Osteoblast (primary cell): Measurements from ENCODE around the gene GDAP1L1. TPM values are rescaled to one million over a fixed set of nuclear protein-coding genes. Genes with fewer than 3 reads are reported as not detected.

Experiments used
- DNase-seq: peaks from one replicate; pipeline ENCODE4 v3.0.0; 2011; ENCODE audit warnings: low spot score, mixed read lengths; ENCODE audit not compliant: insufficient read length; ENCODE audit errors: missing footprints
- H2AFZ ChIP-seq: 2 replicates; pipeline ENCODE4 v1.6.0; 2011; ENCODE audit warnings: mild to moderate bottlenecking, low read length
- H3K27ac ChIP-seq: 2 replicates; pipeline ENCODE4 v1.5.1; 2011; ENCODE audit warnings: mild to moderate bottlenecking, low read depth, low read length, moderate library complexity
- H3K27me3 ChIP-seq: 2 replicates; pipeline ENCODE4 v1.6.0; 2012; ENCODE audit warnings: mild to moderate bottlenecking, control low read depth, inconsistent platforms, low read length, moderate library complexity; ENCODE audit not compliant: insufficient read depth
- H3K36me3 ChIP-seq: 2 replicates; pipeline ENCODE4 v1.5.1; 2011; ENCODE audit warnings: mild to moderate bottlenecking, low read length, control low read depth, moderate library complexity; ENCODE audit not compliant: insufficient read depth
- H3K4me1 ChIP-seq: 2 replicates; pipeline ENCODE4 v1.5.1; 2011; ENCODE audit warnings: mild to moderate bottlenecking, low read length, control low read depth, moderate library complexity; ENCODE audit not compliant: insufficient read depth
- H3K4me2 ChIP-seq: 2 replicates; pipeline ENCODE4 v1.6.0; 2011; ENCODE audit warnings: mild to moderate bottlenecking, low read length; ENCODE audit not compliant: insufficient read depth
- H3K4me3 ChIP-seq: fragments of 200-600 bp; sonication (generic); 3 replicates; pipeline ENCODE4 v1.5.1; 2012; ENCODE audit warnings: mild to moderate bottlenecking, low read length, inconsistent platforms; ENCODE audit not compliant: insufficient read depth
- H3K79me2 ChIP-seq: 2 replicates; pipeline ENCODE4 v1.6.0; 2012; ENCODE audit warnings: mild to moderate bottlenecking, low read length, control low read depth, inconsistent platforms; ENCODE audit not compliant: insufficient read depth
- H3K9me3 ChIP-seq: 2 replicates; pipeline ENCODE4 v1.5.1; 2011; ENCODE audit warnings: low read depth, low read length, control low read depth
- H4K20me1 ChIP-seq: 2 replicates; pipeline ENCODE4 v1.6.0; 2012; ENCODE audit warnings: mild to moderate bottlenecking, low read length, control low read depth; ENCODE audit not compliant: insufficient read depth
- total RNA-seq: library from RNA; depleted of rRNA; stranded (reverse); fragments of >200 nt; gene quantifications from 2 replicates; pipeline ENCODE4 v1.2.3, GENCODE V29; 2012
- TF ChIP-seq, protein P1 (sequence below): IDR thresholded peaks from 2 replicates; pipeline ENCODE4 v1.5.1; 2011; ENCODE audit warnings: mild to moderate bottlenecking, low read depth, low read length, moderate library complexity; ENCODE audit errors: extremely low read depth

The GDAP1L1 gene
- 0.72 TPM in 1 of 2 replicates, not detected in the other for total RNA-seq

DNA sequence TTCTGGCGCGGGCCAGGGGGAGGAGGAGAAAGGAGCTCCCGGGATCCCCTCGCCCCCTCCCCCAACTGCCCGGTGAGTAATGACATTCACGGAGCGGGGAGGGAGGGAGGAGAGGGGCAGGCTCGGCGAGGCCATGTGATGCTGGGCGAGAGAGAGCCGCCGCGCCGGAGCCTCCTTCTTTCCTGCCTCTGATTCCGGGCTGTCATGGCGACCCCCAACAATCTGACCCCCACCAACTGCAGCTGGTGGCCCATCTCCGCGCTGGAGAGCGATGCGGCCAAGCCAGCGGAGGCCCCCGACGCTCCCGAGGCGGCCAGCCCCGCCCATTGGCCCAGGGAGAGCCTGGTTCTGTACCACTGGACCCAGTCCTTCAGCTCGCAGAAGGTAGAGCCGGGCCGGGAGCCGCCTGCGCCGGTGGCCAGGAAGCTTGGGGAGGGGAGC lies at the start of gene GDAP1L1:
Gene GDAP1L1, plus strand, starts transcription at position 178 of the 441 bp plus-strand sequence. Its CDS starts 27 bp downstream, at position 205.
- Histone ChIP-seq H3K79me2 (no peaks in the 10 kb centered on the region), H2AFZ (no peak within 1 kb of the TSS), H3K27ac (no peak within 1 kb of the TSS), H4K20me1 (peaks cover 25% of the 10 kb centered on the region), H3K27me3 (peaks cover 15% of the 10 kb centered on the region), H3K4me1 (no peaks in the 10 kb centered on the region), H3K4me2 (no peak within 1 kb of the TSS), H3K4me3 (no peak within 1 kb of the TSS), H3K36me3 (no peaks in the 10 kb centered on the region), H3K9me3 (no peaks in the 10 kb centered on the region)
- TF ChIP-seq, protein P1, sequence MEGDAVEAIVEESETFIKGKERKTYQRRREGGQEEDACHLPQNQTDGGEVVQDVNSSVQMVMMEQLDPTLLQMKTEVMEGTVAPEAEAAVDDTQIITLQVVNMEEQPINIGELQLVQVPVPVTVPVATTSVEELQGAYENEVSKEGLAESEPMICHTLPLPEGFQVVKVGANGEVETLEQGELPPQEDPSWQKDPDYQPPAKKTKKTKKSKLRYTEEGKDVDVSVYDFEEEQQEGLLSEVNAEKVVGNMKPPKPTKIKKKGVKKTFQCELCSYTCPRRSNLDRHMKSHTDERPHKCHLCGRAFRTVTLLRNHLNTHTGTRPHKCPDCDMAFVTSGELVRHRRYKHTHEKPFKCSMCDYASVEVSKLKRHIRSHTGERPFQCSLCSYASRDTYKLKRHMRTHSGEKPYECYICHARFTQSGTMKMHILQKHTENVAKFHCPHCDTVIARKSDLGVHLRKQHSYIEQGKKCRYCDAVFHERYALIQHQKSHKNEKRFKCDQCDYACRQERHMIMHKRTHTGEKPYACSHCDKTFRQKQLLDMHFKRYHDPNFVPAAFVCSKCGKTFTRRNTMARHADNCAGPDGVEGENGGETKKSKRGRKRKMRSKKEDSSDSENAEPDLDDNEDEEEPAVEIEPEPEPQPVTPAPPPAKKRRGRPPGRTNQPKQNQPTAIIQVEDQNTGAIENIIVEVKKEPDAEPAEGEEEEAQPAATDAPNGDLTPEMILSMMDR, result no peak
- DNase-seq, result no peak

DNA sequence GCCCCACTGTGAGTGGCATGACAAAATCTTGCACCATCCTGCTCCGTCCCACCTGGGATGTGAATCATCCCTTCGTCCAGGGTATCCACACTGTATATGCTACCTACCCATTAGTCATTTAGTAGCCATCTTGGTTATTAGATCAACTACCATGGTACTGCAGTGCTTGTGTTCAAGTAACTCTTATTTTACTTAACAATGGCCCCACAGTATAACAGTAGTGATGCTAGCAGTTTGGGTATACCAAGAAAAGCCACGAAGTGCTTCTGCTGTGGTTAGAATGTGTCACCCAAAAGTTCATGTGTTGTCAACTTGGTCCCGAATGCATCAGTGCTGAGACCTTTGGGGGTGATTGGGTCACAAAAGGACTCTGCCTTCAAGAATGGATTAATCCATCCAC lies 48.2 kb upstream of the GDAP1L1 start:
- H3K4me3 ChIP-seq, result no peak overlapping the region
- H3K79me2 ChIP-seq, result peaks cover 40% of the 10 kb centered on the region
- H3K4me1 ChIP-seq, result peaks cover 31% of the 10 kb centered on the region
- no peaks in the 10 kb centered on the region for H3K9me3 ChIP-seq
- TF ChIP-seq, protein P1, result no peak
- H3K36me3 ChIP-seq, result peaks cover 62% of the 10 kb centered on the region
- H3K27me3 ChIP-seq, result no peaks in the 10 kb centered on the region
- H3K27ac ChIP-seq, result no peak overlapping the region
- H2AFZ ChIP-seq, result no peak overlapping the region
- no peak for DNase-seq
- H3K4me2 ChIP-seq, result no peak overlapping the region
- H4K20me1 ChIP-seq, result peaks cover 17% of the 10 kb centered on the region

DNA sequence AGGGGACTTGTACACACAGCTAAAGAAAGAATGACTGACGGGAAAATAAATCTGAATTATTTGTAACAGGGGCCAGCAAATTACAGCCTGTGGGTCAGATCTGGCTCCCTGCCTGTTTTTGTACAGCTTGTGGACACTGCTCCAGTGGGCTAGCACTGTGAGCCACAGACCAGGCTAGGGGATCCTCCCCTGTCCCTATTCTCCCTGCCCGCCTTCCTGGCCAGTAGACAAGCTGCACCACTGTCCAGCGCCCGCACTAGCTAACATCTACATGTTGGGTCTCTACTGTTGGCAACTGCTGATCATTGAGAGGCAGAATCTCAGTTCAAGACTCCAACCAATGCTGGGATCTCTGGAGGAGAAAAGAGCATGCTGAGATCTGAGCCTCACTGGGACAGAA lies 47.2 kb upstream of the GDAP1L1 start:
- H3K9me3 ChIP-seq, result no peaks in the 10 kb centered on the region
- no peak for DNase-seq
- peaks cover 17% of the 10 kb centered on the region for H4K20me1 ChIP-seq
- peaks cover 39% of the 10 kb centered on the region for H3K4me1 ChIP-seq
- H3K27me3 ChIP-seq, result no peaks in the 10 kb centered on the region
- no peak overlapping the region for H2AFZ ChIP-seq
- H3K36me3 ChIP-seq, result peaks cover 62% of the 10 kb centered on the region
- no peak overlapping the region for H3K27ac ChIP-seq
- H3K4me3 ChIP-seq, result no peak overlapping the region
- H3K79me2 ChIP-seq, result peaks cover 42% of the 10 kb centered on the region
- TF ChIP-seq, protein P1, result no peak
- H3K4me2 ChIP-seq, result peak overlapping the region; percentile 20

DNA sequence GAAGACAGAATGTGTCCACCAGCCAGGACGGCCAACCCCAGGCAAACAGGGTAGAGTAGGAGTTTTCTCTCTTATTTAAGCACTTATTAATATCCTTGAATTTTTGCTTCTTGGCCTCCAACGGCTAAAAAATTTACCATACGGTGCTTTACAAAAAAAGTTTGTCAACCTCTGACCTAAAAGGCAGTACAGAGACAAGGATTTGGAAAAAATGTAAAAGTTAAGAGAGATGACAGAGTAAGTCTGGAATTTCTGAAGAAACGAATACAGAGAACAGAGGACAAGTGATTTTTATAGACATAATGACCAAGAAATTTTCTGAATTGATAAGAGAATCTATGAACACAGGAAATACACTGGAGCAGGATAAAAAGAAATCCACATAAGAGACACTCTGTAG lies 46.7 kb upstream of the GDAP1L1 start:
- DNase-seq, result no peak
- H3K27me3 ChIP-seq, result no peaks in the 10 kb centered on the region
- H3K36me3 ChIP-seq, result peaks cover 62% of the 10 kb centered on the region
- H3K4me1 ChIP-seq, result peaks cover 39% of the 10 kb centered on the region
- H2AFZ ChIP-seq, result no peak overlapping the region
- H3K9me3 ChIP-seq, result no peaks in the 10 kb centered on the region
- peaks cover 17% of the 10 kb centered on the region for H4K20me1 ChIP-seq
- TF ChIP-seq, protein P1, result no peak
- H3K4me3 ChIP-seq, result no peak overlapping the region
- H3K27ac ChIP-seq, result no peak overlapping the region
- peaks cover 45% of the 10 kb centered on the region for H3K79me2 ChIP-seq
- peak overlapping the region; percentile 20 for H3K4me2 ChIP-seq
